Glutamatergic neuron (in vitro differentiated cells): Measurements from ENCODE around the gene NUP98. TPM values are rescaled to one million over a fixed set of nuclear protein-coding genes. Genes with fewer than 3 reads are reported as not detected.
A peak's percentile ranks its signal among the peaks of the same experiment; 100 is the strongest.

ENCODE experiments used
- DNase-seq: peaks from one replicate; pipeline ENCODE4 v3.0.0; 2022
- H3K27ac Mint-ChIP-seq: one replicate; pipeline ENCODE4 v1.8.0; 2020; ENCODE audit warnings: mild to moderate bottlenecking, mixed read lengths, inconsistent platforms; ENCODE audit not compliant: unreplicated experiment
- H3K27me3 Mint-ChIP-seq: one replicate; pipeline ENCODE4 v1.8.0; 2020; ENCODE audit warnings: mild to moderate bottlenecking, moderate library complexity, mixed read lengths, inconsistent platforms; ENCODE audit not compliant: unreplicated experiment
- H3K36me3 Mint-ChIP-seq: one replicate; pipeline ENCODE4 v1.8.0; 2020; ENCODE audit warnings: mild to moderate bottlenecking, mixed read lengths, inconsistent platforms; ENCODE audit not compliant: unreplicated experiment
- H3K4me1 Mint-ChIP-seq: one replicate; pipeline ENCODE4 v1.8.0; 2020; ENCODE audit warnings: mild to moderate bottlenecking, low read depth, mixed read lengths, inconsistent platforms; ENCODE audit not compliant: unreplicated experiment
- H3K4me3 Mint-ChIP-seq: one replicate; pipeline ENCODE4 v1.8.0; 2020; ENCODE audit warnings: mild to moderate bottlenecking, mixed read lengths, inconsistent platforms; ENCODE audit not compliant: unreplicated experiment
- H3K9me3 Mint-ChIP-seq: one replicate; pipeline ENCODE4 v1.8.0; 2020; ENCODE audit warnings: mild to moderate bottlenecking, moderate library complexity, mixed read lengths, inconsistent platforms; ENCODE audit not compliant: unreplicated experiment
- total RNA-seq: library from RNA; stranded (reverse); fragmentation: NEBNext Ultra II Directional; extraction: Animal tissue kit (Norgen Biotek cat#: 25700); gene quantifications from one replicate; pipeline ENCODE4 v1.2.1, GENCODE V29; 2021; ENCODE audit not compliant: unreplicated experiment
- TF ChIP-seq, protein P1 (sequence below): fragments of 200-600 bp; sonication (generic); IDR thresholded peaks from one replicate; pipeline ENCODE4 v1.5.0; 2021; ENCODE audit not compliant: partially characterized antibody, unreplicated experiment

The NUP98 gene
- total RNA-seq, 1 donor from 2014 or later = 49.6 TPM

- peak within 1 kb of the TSS; percentile 94 for H3K4me3 Mint-ChIP-seq
- H3K9me3 Mint-ChIP-seq = no peaks in the 10 kb centered on the region
- DNase-seq = peak; percentile 78
- TF ChIP-seq, protein P1, sequence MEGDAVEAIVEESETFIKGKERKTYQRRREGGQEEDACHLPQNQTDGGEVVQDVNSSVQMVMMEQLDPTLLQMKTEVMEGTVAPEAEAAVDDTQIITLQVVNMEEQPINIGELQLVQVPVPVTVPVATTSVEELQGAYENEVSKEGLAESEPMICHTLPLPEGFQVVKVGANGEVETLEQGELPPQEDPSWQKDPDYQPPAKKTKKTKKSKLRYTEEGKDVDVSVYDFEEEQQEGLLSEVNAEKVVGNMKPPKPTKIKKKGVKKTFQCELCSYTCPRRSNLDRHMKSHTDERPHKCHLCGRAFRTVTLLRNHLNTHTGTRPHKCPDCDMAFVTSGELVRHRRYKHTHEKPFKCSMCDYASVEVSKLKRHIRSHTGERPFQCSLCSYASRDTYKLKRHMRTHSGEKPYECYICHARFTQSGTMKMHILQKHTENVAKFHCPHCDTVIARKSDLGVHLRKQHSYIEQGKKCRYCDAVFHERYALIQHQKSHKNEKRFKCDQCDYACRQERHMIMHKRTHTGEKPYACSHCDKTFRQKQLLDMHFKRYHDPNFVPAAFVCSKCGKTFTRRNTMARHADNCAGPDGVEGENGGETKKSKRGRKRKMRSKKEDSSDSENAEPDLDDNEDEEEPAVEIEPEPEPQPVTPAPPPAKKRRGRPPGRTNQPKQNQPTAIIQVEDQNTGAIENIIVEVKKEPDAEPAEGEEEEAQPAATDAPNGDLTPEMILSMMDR = peak; percentile 52
- no peaks in the 10 kb centered on the region for H3K27me3 Mint-ChIP-seq
- H3K27ac Mint-ChIP-seq = no peak within 1 kb of the TSS
- no peaks in the 10 kb centered on the region for H3K4me1 Mint-ChIP-seq
- no peaks in the 10 kb centered on the region for H3K36me3 Mint-ChIP-seq
These were observed 10.8 kb upstream of the NUP98 start, which contains the start of gene PGAP2 for GRCh38 chr11:3807909-3808860. PGAP2 (plus strand) TSS chr11:3808560; CDS start chr11:3811260, 2,700 bp downstream.

GRCh38 chr11:3803726-3804495, 6.6 kb upstream of the NUP98 start:
- H3K9me3 Mint-ChIP-seq = no peaks in the 10 kb centered on the region
- no peaks in the 10 kb centered on the region for H3K36me3 Mint-ChIP-seq
- TF ChIP-seq, protein P1 = no peak
- H3K4me1 Mint-ChIP-seq = no peaks in the 10 kb centered on the region
- H3K4me3 Mint-ChIP-seq = no peak overlapping the region
- H3K27ac Mint-ChIP-seq = no peak overlapping the region
- DNase-seq = no peak
- no peaks in the 10 kb centered on the region for H3K27me3 Mint-ChIP-seq

GRCh38 chr11:3802011-3802790, 4.8 kb upstream of the NUP98 start:
- no peaks in the 10 kb centered on the region for H3K4me1 Mint-ChIP-seq
- peaks cover 6% of the 10 kb centered on the region for H3K9me3 Mint-ChIP-seq
- no peaks in the 10 kb centered on the region for H3K36me3 Mint-ChIP-seq
- peak overlapping the region; percentile 8 for H3K4me3 Mint-ChIP-seq
- TF ChIP-seq, protein P1 = no peak
- no peak overlapping the region for H3K27ac Mint-ChIP-seq
- DNase-seq = no peak
- H3K27me3 Mint-ChIP-seq = peaks cover 6% of the 10 kb centered on the region

- Mint-ChIP-seq H3K4me3 (peak overlapping the region; percentile 6), H3K4me1 (peaks cover 14% of the 10 kb centered on the region), H3K36me3 (no peaks in the 10 kb centered on the region), H3K27ac (peak overlapping the region; percentile 8), H3K27me3 (peaks cover 6% of the 10 kb centered on the region), H3K9me3 (peaks cover 6% of the 10 kb centered on the region)
- DNase-seq = no peak
- TF ChIP-seq, protein P1 = no peak
These were observed 2.5 kb upstream of the NUP98 start for GRCh38 chr11:3799873-3800272.
